ENCODE measurements around the gene ITGA1.

- TF ChIP-seq POLR2A (IDR thresholded peaks at IDR 0.05), result no peak
- TF ChIP-seq CTCF (IDR thresholded peaks at IDR 0.05), result no peak
Measured at GRCh38 chr5:52771343-52772039, 16.2 kb upstream of the ITGA1 start.
